PFSK-1 (cell line): ENCODE results near the gene ZBTB5.

ENCODE experiments used
- FOXP2 ChIP-seq: optimal IDR thresholded peaks from 2 replicates; pipeline ENCODE3; 2011; ENCODE audit warnings: borderline replicate concordance, control low read depth, inconsistent platforms; ENCODE audit not compliant: insufficient read depth; ENCODE audit errors: extremely low read length, extremely low read depth
- POLR2AphosphoS5 ChIP-seq: IDR thresholded peaks from 2 replicates; pipeline ENCODE4 v1.6.1; 2012; ENCODE audit warnings: low read depth, mild to moderate bottlenecking, control low read depth, low read length, moderate library complexity
- REST ChIP-seq, 2 experiments: IDR thresholded peaks; 2 replicates each; pipeline versions ENCODE4 v1.6.1 to v1.8.0; 2011 to 2012; ENCODE audit warnings: low read depth in 2 of 2, low read length in 2 of 2, control low read depth in 1 of 2, inconsistent platforms in 1 of 2, mild to moderate bottlenecking in 1 of 2, moderate library complexity in 1 of 2; ENCODE audit not compliant: insufficient read depth in 1 of 2
- SIN3A ChIP-seq: IDR thresholded peaks from 2 replicates; pipeline ENCODE4 v1.6.1; 2012; ENCODE audit warnings: mild to moderate bottlenecking, low read length, moderate library complexity, borderline replicate concordance; ENCODE audit not compliant: insufficient read depth
- TAF1 ChIP-seq: IDR thresholded peaks from 2 replicates; pipeline ENCODE4 v1.6.1; 2012; ENCODE audit warnings: low read length, control low read depth, borderline replicate concordance; ENCODE audit not compliant: insufficient read depth

Gene ZBTB5

DNA sequence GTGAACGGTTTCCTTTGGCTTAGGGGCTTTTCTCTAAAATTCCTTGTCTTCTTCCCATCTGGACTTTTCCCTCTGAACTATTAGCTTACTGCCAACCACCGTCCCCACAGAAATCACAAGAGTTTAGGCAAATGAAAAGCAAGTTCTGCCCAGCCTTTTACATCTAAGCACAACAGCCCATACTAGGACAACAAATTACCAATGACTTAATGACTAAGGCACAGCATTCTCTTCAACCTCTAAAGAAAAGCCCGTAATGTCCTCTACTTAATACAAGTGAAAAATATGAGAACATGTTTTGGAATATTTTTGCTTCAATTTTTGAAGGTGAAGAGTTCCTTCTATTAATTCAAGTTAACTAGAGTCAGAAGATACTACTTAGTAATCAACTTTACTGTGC is 1.2 kb downstream of the ZBTB5 start:
- TF ChIP-seq TAF1 (no peak), SIN3A (no peak), FOXP2 (no peak), POLR2AphosphoS5 (no peak), REST (IDR thresholded peaks at IDR 0.05; ENCODE audit: insufficient read depth in 1 of 2, low read depth in 2 of 2, low read length in 2 of 2) (no peak)

GRCh38 chr9:37456817-37457216 is 8.4 kb downstream of the ZBTB5 start:
- TF ChIP-seq REST (IDR thresholded peaks at IDR 0.05; ENCODE audit: insufficient read depth in 1 of 2, low read depth in 2 of 2, low read length in 2 of 2) (no peak), FOXP2 (no peak), SIN3A (no peak), POLR2AphosphoS5 (no peak), TAF1 (no peak)

DNA sequence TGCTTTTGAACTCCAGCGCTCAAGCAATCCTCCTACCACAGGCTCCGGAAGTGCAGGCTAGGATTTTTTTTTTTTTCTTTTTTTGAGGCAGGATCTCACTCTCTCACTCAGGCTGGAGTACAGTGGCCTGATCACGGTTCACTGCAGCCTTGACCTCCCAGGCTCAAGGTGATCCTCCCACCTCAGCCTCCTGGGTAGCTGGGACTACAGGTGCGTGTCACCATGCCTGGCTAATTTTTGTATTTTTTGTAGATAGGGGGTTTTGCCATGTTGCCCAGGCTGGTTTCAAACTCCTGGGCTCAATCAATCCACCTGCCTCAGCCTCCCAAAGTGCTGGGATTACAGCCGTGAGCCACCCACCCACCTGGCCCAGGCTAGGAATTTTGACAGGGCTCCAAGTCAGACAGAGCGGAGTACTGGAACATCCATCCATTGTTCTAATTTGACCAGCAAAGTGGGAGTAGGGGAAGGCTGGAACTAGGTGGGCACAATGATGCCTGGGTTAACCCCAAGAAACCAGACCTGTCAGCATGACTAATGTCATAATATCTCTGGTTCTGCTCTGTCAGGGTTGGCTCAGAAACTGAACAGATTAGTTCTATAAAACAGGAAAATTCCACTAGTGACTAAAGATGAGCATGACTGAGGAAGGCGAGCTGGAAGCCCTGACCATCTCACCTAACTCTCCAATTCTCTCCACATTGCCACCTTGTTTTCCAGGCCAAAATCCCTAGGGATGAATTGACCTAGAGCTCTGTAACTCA is 9.2 kb downstream of the ZBTB5 start:
- no peak for TF ChIP-seq SIN3A
- TF ChIP-seq POLR2AphosphoS5 = no peak
- TF ChIP-seq REST (IDR thresholded peaks at IDR 0.05; ENCODE audit: insufficient read depth in 1 of 2, low read depth in 2 of 2, low read length in 2 of 2) = no peak
- no peak for TF ChIP-seq FOXP2
- no peak for TF ChIP-seq TAF1

DNA sequence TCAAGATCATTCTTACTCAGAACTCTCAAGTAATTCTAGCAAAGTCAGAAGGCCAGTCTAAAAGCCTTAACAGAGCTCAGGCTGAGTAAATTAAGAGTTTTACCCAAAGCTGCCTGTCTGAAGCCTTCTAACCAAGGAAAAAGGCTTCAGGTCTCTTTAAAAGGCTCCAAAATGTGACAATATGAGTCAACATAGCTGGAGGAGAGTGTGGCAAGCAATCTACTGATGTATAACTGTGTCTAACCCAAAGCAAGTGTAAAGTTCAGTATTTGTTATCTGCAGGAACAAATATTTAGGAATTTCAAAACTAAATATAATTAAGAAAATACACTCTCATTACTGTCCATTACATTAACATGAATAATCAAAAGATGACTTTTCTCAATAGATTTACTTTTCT is 11.0 kb downstream of the ZBTB5 start:
- TF ChIP-seq TAF1 = no peak
- TF ChIP-seq SIN3A = no peak
- TF ChIP-seq FOXP2 = no peak
- TF ChIP-seq POLR2AphosphoS5 = no peak
- no peak for TF ChIP-seq REST (IDR thresholded peaks at IDR 0.05; ENCODE audit: insufficient read depth in 1 of 2, low read depth in 2 of 2, low read length in 2 of 2)
